Measurements from ENCODE around the gene SV2B.

Gene SV2B

GRCh38 chr15:91184441-91184840, 84.4 kb downstream of the SV2B start:
- DNase-seq (ENCODE audit: extremely low read depth in 1 of 2, low read depth in 1 of 2) = no peak

- no peak for DNase-seq (ENCODE audit: extremely low read depth in 1 of 2, low read depth in 1 of 2)
Measured at GRCh38 chr15:91186904-91187656, 87.0 kb downstream of the SV2B start.

- no peak for DNase-seq (ENCODE audit: extremely low read depth in 1 of 2, low read depth in 1 of 2)
Measured at GRCh38 chr15:91192285-91192684, 92.2 kb downstream of the SV2B start.

GRCh38 chr15:91192690-91193377, 92.8 kb downstream of the SV2B start:
- DNase-seq (ENCODE audit: extremely low read depth in 1 of 2, low read depth in 1 of 2) = no peak

- no peak for DNase-seq (ENCODE audit: extremely low read depth in 1 of 2, low read depth in 1 of 2)
Measured at GRCh38 chr15:91193378-91193720, 93.3 kb downstream of the SV2B start.

- DNase-seq (ENCODE audit: extremely low read depth in 1 of 2, low read depth in 1 of 2) = no peak
Measured at GRCh38 chr15:91196127-91196526, 96.1 kb downstream of the SV2B start.

GRCh38 chr15:91196768-91197167, 96.7 kb downstream of the SV2B start:
- DNase-seq (ENCODE audit: extremely low read depth in 1 of 2, low read depth in 1 of 2) = no peak

GRCh38 chr15:91199511-91199910, 99.5 kb downstream of the SV2B start:
- no peak for DNase-seq (ENCODE audit: extremely low read depth in 1 of 2, low read depth in 1 of 2)

- no peak for DNase-seq (ENCODE audit: extremely low read depth in 1 of 2, low read depth in 1 of 2)
Measured at GRCh38 chr15:91200101-91200754, 100.2 kb downstream of the SV2B start.

- no peak for DNase-seq (ENCODE audit: extremely low read depth in 1 of 2, low read depth in 1 of 2)
Measured at GRCh38 chr15:91202510-91203102, 102.5 kb downstream of the SV2B start.

- no peak for DNase-seq (ENCODE audit: extremely low read depth in 1 of 2, low read depth in 1 of 2)
Measured at GRCh38 chr15:91203619-91204203, 103.7 kb downstream of the SV2B start.

GRCh38 chr15:91208371-91208770, 108.3 kb downstream of the SV2B start:
- DNase-seq (ENCODE audit: extremely low read depth in 1 of 2, low read depth in 1 of 2) = no peak

- DNase-seq (ENCODE audit: extremely low read depth in 1 of 2, low read depth in 1 of 2) = no peak
Measured at GRCh38 chr15:91209318-91209717, 109.3 kb downstream of the SV2B start.

- no peak for DNase-seq (ENCODE audit: extremely low read depth in 1 of 2, low read depth in 1 of 2)
Measured at GRCh38 chr15:91209726-91210125, 109.7 kb downstream of the SV2B start.

GRCh38 chr15:91214675-91215590, 114.9 kb downstream of the SV2B start:
- no peak for DNase-seq (ENCODE audit: extremely low read depth in 1 of 2, low read depth in 1 of 2)

- no peak for DNase-seq (ENCODE audit: extremely low read depth in 1 of 2, low read depth in 1 of 2)
Measured at GRCh38 chr15:91216000-91216399, 115.9 kb downstream of the SV2B start.

- DNase-seq (ENCODE audit: extremely low read depth in 1 of 2, low read depth in 1 of 2) = no peak
Measured at GRCh38 chr15:91219206-91219605, 119.1 kb downstream of the SV2B start.

- no peak for DNase-seq (ENCODE audit: extremely low read depth in 1 of 2, low read depth in 1 of 2)
Measured at GRCh38 chr15:91222052-91222451, 122.0 kb downstream of the SV2B start.

GRCh38 chr15:91223863-91224262, 123.8 kb downstream of the SV2B start:
- no peak for DNase-seq (ENCODE audit: extremely low read depth in 1 of 2, low read depth in 1 of 2)

GRCh38 chr15:91224755-91225380, 124.8 kb downstream of the SV2B start:
- no peak for DNase-seq (ENCODE audit: extremely low read depth in 1 of 2, low read depth in 1 of 2)

Measured in stimulated activated CD8-positive, alpha-beta memory T cell treated with anti-CD3 and anti-CD28 coated beads, Interleukin-7, amount 100 ng/mL, for 48 hours (primary cell).